ENCODE data around the gene JKAMP. TPM values are rescaled to one million over a fixed set of nuclear protein-coding genes. Genes with fewer than 3 reads are reported as not detected.
A peak's percentile ranks its signal among the peaks of the same experiment; 100 is the strongest.

JKAMP gene
- total RNA-seq, 1 donor from 2014 or later = 44.6 TPM

- no peaks in the 10 kb centered on the region for H3K4me1 ChIP-seq
- DNase-seq (no peak), ATAC-seq (no peak)
- H3K4me3 ChIP-seq = no peak overlapping the region
- H3K36me3 ChIP-seq = peaks cover 67% of the 10 kb centered on the region
- H3K9me3 ChIP-seq = no peaks in the 10 kb centered on the region
- no peak for TF ChIP-seq CTCF (IDR thresholded peaks at IDR 0.05)
- H3K27me3 ChIP-seq (ENCODE audit: low read depth) = no peaks in the 10 kb centered on the region
- H3K27ac ChIP-seq = no peak overlapping the region
- intact Hi-C loops (cut with DNase I) = no loop called here
These were observed 16.4 kb downstream of the JKAMP start for GRCh38 chr14:59500732-59501131.

GRCh38 chr14:59503256-59503655 is 18.9 kb downstream of the JKAMP start:
- Histone ChIP-seq H3K27me3 (ENCODE audit: low read depth) (no peaks in the 10 kb centered on the region), H3K4me1 (no peaks in the 10 kb centered on the region), H3K4me3 (no peak overlapping the region), H3K27ac (no peak overlapping the region), H3K36me3 (peaks cover 47% of the 10 kb centered on the region), H3K9me3 (no peaks in the 10 kb centered on the region)
- no peak for TF ChIP-seq CTCF (IDR thresholded peaks at IDR 0.05)
- DNase-seq (no peak), ATAC-seq (no peak)
- intact Hi-C loops (cut with DNase I) = no loop called here

- Histone ChIP-seq H3K9me3 (no peaks in the 10 kb centered on the region), H3K27me3 (ENCODE audit: low read depth) (no peaks in the 10 kb centered on the region), H3K36me3 (peaks cover 26% of the 10 kb centered on the region), H3K4me1 (no peaks in the 10 kb centered on the region), H3K27ac (no peak overlapping the region), H3K4me3 (no peak overlapping the region)
- peak; percentile 72 for TF ChIP-seq CTCF (IDR thresholded peaks at IDR 0.05)
- intact Hi-C loops (cut with DNase I) = no loop called here
- ATAC-seq (peak; percentile 62 to 82), DNase-seq (no peak)
These were observed 22.9 kb downstream of the JKAMP start for GRCh38 chr14:59507063-59507751.

- ATAC-seq = no peak
These were observed 23.4 kb downstream of the JKAMP start for GRCh38 chr14:59507752-59508103.

GRCh38 chr14:59509101-59509500 is 24.8 kb downstream of the JKAMP start:
- intact Hi-C loops (cut with DNase I) = no loop called here
- Histone ChIP-seq H3K4me1 (no peaks in the 10 kb centered on the region), H3K4me3 (no peak overlapping the region), H3K9me3 (no peaks in the 10 kb centered on the region), H3K27me3 (ENCODE audit: low read depth) (no peaks in the 10 kb centered on the region), H3K36me3 (peaks cover 13% of the 10 kb centered on the region), H3K27ac (no peak overlapping the region)
- DNase-seq (no peak), ATAC-seq (no peak)
- no peak for TF ChIP-seq CTCF (IDR thresholded peaks at IDR 0.05)

More at GRCh38 chr14:59507752-59508103, 23.4 kb downstream of the JKAMP start:
- no peaks in the 10 kb centered on the region for H3K27me3 ChIP-seq (ENCODE audit: low read depth)
- no peaks in the 10 kb centered on the region for H3K4me1 ChIP-seq
- H3K9me3 ChIP-seq = no peaks in the 10 kb centered on the region
- no peak for TF ChIP-seq CTCF (IDR thresholded peaks at IDR 0.05)
- H3K27ac ChIP-seq = no peak overlapping the region
- peaks cover 25% of the 10 kb centered on the region for H3K36me3 ChIP-seq
- no peak overlapping the region for H3K4me3 ChIP-seq
- no peak for DNase-seq
- intact Hi-C loops (cut with DNase I) = no loop called here
